DND-41 (cell line): Measurements from ENCODE around the gene LRRC15.

ENCODE experiments used
- EZH2 ChIP-seq: IDR thresholded peaks from 3 replicates; pipeline ENCODE4 v1.6.1; 2012; ENCODE audit warnings: borderline replicate concordance, low read depth, mild to moderate bottlenecking, moderate library complexity, low read length, inconsistent platforms; ENCODE audit not compliant: severe bottlenecking
- TF ChIP-seq, protein P1 (sequence below): IDR thresholded peaks from 2 replicates; pipeline ENCODE4 v1.5.1; 2012; ENCODE audit warnings: borderline replicate concordance, low read length, moderate library complexity, mild to moderate bottlenecking; ENCODE audit not compliant: poor library complexity, severe bottlenecking; ENCODE audit errors: extremely low read depth

DNA sequence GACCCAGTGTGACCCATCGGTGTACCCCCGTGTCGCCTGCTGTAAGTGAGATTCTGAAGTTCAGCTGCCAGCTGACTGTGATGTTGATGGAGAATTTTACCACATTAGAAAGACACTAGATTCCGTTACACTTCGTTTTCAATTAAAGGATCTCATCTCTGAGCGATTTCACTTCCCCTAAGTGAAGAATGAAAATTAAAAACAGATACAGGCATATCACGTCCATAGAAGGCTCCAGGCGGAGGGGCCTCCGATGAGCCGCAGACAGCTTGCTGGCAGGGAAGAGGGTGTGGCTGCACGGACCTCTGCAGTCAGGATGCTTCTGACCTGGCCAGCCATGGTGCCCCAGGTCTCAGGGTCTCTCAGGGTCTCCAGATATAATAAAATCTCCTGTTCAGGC lies 11.9 kb downstream of the LRRC15 start:
- TF ChIP-seq, protein P1, sequence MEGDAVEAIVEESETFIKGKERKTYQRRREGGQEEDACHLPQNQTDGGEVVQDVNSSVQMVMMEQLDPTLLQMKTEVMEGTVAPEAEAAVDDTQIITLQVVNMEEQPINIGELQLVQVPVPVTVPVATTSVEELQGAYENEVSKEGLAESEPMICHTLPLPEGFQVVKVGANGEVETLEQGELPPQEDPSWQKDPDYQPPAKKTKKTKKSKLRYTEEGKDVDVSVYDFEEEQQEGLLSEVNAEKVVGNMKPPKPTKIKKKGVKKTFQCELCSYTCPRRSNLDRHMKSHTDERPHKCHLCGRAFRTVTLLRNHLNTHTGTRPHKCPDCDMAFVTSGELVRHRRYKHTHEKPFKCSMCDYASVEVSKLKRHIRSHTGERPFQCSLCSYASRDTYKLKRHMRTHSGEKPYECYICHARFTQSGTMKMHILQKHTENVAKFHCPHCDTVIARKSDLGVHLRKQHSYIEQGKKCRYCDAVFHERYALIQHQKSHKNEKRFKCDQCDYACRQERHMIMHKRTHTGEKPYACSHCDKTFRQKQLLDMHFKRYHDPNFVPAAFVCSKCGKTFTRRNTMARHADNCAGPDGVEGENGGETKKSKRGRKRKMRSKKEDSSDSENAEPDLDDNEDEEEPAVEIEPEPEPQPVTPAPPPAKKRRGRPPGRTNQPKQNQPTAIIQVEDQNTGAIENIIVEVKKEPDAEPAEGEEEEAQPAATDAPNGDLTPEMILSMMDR = no peak
- no peak for TF ChIP-seq EZH2
